NAMALWA (cell line): ENCODE measurements around the gene SLC25A3.
"Not testable (repeated sequence)": the region's sequence is repeated elsewhere in the genome, so short reads cannot be mapped to it uniquely, and the experiment has no call there.

Experiments
- DNase-seq: peaks from one replicate; pipeline ENCODE4 v3.0.0-alpha.2; 2015; ENCODE audit warnings: low spot score

The SLC25A3 gene

DNA sequence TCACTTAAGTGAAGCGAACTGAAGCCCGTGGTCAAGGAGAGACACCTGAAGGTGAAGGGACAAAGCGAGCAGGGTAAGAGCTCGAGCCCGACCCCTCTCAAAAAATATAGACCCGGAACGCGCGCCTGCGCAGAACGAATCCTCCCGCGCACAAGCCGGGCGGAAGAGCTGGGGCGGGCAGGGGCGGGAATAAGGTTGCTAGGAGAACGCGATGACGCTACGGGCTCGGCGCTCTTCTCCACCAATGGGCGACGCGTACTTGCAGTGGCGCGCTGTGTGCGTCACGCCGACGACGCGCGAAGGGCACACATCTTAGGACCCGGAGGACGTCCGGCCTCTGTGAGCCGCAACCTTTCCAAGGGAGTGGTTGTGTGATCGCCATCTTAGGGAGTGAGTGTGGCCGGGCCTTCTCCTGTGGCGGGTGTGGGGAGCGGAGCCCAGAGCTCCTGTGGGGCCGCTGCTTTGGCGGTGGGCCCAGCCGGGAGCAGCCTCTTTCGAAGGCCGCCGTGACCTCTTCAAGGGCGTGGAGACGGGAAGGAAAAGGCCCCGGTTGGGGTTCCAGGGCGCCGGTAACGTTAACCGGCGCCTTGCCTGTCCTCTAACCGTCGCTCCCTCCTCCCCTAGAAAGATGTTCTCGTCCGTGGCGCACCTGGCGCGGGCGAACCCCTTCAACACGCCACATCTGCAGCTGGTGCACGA, at the start of gene SLC25A3:
SLC25A3 (plus strand) TSS at position 336 of the 699 bp plus-strand sequence; CDS start at position 629, 293 bp downstream.
- peak; percentile 98 for DNase-seq

DNA sequence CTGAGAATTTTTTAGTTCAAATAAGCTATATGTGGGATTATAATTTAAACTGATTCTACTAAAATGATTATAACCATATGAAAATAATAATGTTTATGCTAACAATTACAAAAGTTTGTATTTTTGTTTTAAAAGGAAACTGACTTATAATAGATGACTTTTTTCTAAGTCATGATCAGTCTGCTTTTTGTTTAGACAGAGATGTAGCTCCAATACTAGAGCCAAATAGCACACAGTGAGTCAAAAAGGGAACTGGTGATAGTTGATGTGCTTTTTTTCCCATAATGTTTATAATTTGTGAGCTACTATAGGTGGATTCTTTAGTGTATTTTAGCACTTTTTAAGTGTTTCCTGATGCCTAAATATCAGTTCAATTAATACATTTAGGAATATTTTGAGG, 49.8 kb upstream of the SLC25A3 start:
- no peak for DNase-seq

DNA sequence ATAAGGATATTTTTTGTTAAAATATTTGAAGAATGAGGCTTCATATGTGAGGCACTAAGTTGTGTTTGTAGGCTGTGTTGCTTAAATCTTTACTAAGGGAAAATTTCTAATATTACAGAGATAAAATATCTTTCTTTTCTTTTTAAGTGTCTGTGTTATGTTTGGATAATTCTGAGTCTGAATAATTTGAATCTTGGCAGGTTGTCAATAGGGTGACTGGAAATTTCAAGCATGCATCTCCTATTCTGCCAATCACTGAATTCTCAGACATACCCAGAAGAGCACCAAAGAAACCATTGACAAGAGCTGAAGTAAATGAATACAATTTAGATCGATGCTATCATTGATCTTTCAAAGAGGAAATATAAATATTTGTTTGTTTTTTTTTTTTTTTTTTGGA, 48.7 kb upstream of the SLC25A3 start:
- DNase-seq, result no peak

DNA sequence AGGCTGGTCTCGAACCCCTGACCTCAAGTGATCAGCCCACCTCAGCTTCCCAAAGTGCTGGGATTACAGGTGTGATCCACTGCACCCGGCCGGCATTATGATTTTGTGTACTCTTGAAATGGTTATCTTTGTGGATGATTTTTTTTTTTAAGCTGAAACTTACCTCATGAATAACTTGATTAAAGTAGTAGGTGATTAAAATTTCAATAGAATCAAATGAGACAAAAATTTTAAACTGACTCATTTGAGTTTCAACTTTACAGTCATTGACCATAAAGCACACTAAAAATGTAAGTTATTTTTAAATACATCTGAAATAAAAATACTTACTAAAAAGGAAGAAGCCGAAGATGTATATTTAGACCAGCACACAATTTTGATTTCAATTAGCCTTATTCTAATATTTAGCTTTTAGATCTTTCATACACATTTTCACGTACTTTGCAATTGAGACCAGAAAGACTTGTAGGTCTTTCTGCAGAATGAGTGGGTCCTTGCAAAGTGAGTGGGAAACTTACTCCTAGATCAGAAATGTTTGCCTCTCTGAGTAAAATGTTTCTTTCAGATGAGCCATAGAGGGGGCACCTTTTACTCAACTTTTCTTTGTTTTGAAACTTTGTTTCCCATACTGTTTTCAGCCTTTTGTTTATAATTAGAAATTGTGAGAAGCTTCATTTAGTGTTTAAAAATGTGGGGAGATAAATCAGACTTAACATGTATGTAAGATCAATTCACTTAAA, 43.9 kb upstream of the SLC25A3 start:
- DNase-seq, result no peak

DNA sequence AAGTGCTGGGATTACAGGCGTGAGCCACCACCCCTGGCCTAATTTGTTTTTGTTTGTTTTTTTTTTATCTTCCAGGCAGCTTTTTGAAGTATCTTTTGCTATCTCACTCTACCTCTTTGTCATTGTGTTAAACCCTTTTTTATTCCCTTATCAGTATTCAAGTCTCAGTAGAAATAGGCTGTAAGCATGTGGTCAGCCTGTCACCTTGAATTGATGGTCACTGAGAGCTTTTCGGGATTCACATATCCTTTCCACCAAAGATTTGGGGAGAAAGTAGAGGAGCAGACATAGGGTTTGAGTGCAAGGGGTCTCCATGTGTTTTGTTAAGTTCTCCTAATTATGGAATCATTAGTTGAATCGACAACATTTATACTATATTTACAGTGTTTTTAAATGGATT, 41.7 kb upstream of the SLC25A3 start:
- DNase-seq, result no peak

DNA sequence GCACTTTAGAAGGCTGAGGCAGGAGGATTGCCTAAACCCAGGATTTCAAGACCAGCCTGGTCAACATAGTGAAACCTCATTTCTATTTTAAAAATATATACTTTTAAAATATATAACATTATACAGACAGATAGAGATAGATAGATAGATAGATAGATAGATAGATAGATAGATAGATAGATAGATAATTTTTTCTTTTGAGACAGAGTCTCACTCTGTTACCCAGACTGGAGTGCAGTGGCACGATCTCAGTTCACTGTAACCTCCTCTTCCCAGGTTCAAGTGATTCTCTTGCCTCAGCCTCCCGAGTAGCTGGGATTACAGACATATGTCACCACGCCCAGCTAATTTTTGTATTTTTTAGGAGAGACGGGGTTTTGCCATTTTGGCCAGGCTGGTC, 35.4 kb upstream of the SLC25A3 start:
- not testable (repeated sequence) for DNase-seq

DNA sequence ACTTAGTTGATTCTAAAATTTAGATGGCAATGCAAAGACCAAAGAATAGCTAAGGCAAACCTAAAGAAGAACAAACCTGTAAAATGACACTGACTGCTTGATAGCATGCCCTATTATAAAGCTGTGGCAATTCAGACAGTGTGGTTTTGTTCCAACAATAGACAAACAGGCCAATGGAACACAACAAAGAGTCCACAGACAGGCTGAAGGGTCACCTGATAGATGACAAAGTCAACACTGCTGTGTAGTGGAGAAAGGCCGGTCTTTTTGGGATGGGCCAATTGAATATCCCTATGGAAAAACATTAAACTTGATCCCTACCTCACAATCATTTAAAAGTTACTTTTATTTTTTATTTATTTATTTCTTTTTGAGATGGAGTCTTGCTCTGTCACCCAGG, 33.8 kb upstream of the SLC25A3 start:
- DNase-seq, result no peak

DNA sequence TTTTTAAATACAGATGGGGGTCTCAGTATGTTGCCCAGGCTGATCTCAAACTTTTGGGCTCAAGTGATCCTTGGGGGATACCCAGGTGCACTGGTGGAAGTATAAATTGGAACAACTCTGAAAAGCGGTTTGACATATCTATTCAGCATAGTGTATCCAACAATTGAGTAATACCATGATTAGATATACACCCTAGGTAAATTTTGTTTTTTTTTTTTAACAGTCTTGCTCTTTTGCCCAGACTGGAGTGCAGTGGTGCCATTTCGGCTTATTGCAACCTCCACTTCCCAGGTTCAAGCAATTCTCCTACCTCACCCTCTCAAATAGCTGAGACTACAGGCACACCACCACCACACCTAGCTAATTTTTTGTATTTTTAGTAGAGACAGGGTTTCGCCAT, 31.6 kb upstream of the SLC25A3 start:
- DNase-seq, result no peak

DNA sequence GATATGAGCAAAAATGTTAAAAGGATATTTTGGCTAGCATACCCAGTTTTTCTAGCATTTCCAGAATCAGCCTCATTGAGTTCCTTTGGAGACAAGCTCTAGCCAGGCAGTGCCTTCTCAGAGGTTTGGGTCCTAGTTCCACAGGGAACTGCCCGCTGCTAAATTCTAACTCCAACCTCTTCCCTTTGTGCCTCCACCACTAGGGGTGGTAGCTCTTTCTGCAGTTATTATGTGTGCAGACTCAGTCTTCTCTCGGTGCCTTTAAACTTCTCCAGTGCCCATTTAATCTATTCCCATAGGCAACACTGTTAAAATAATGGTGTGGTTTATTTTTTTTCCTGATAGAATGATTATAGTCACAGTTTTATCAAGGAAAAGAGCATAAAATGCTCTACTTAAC, 21.5 kb upstream of the SLC25A3 start:
- peak; percentile 25 for DNase-seq

DNA sequence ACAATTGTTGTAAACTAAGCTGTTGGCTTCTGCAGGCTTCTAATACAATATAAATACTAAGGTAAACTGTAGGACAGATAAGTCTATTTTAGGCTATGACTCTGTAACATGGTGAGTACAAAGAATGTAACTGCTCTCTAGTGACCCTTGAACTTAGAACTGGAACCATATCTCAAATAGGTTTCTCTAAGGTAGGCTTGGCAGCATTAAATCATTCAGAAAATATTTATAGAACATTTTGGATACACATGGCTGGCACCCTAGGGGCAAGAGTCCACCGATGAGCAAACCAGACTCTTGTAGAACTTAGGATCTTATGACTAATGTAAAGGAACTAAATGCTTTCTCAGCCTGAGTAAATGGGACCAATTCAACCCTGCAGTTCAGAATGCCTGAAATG, 19.4 kb upstream of the SLC25A3 start:
- DNase-seq, result no peak

DNA sequence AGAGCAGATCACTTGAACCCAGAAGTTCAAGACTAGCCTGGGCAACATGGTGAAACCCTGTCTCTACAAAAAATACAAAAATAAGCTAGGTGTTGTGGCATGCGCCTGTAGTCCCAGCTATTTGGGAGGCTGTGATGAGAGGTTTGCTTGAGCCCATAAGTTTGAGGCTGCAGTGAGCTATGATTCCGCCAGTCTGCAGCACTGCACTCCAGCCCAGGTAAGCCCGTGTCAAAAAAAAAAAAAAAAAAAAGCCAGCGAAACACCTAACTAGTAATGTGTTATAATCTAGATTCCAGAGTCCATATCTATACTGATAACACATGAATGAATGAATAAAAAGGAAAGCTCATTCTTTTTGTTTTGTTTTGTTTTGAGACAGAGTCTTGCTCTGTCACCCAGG, 18.5 kb upstream of the SLC25A3 start:
- DNase-seq, result no peak

DNA sequence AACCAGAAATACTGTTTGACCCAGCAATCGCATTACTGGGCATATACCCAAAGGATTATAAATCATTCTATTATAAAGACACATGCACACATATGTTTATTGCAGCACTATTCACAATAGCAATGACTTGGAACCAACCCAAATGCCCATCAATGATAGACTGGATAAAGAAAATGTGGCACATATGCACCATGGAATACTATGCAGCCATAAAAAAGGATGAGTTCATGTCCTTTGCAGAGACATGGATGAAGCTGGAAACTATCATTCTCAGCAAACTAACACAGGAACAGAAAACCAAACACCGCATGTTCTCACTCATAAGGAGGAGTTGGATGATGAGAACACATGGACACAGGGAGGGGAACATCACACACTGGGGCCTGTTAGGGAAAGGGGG, 16.7 kb upstream of the SLC25A3 start:
- not testable (repeated sequence) for DNase-seq

DNA sequence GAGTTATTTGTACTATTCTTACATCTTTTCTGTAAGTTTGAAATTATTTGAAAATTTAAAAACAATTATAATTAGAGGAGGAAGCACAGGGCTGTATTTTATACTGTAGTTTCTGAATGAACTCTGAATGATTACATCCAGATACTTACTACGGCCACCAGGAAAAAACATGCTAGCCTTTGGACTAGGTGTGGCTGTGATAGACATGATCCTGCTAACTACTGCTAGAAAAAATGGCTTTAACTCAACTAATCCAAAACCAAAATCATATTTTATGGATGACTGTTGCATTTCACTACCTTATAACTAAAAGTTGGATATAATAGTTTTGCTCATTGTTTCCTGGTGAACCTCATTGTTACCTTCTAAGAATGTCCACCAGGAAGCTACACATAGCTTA, 15.1 kb upstream of the SLC25A3 start:
- no peak for DNase-seq

DNA sequence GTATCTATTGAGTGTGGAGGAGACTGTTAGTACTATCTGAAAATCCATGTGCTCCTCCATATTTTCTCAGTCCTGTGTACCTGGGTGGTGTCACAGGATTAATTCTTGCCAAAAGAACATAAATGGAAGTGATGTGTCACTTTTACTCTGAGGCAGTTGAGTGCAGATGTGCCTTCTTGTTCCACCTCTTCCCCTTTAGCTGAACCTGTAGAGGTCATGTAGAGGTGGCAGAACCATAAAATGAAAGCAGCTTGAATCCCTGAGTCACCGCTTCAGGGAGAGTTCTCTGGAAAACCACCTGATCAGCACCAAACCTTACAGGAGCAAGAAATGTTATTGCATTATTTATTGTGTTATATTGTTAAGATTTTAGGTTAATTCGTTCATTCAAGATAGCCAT, 14.7 kb upstream of the SLC25A3 start:
- no peak for DNase-seq

DNA sequence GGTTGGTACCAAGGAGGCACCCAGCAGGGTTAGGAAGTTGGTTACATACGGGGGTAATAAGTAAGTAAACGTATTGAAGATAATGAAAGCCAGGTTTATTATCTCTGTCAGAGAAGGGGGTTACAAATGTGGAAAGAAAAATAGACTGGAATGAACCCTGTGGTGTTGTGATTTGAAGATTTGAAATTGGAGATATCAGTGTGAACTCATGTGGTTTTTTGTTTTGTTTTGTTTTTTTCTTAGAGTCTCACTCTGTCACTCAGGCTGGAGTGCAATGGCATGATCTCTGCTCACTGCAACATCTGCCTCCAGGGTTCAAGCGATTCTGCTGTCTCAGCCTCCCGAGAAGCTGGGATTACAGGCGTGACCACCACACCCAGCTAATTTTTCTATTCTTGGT, 14.1 kb upstream of the SLC25A3 start:
- DNase-seq, result no peak

DNA sequence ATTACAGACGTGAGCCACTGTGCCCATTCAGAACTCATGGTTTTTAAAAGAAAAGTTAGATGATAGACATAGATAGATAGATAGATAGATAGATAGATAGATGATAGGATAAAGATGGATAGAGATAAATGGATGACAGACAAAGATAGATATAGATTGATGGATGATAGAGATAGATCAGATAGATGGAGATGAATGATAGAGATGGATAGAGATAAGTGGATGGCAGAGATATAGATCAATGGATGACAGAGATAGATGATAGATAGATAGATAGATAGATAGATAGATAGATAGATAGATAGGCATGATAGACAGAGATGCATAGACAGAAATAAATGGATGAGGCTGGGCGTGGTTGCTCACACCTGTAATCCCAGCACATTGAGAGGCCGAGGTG, 13.7 kb upstream of the SLC25A3 start:
- DNase-seq, result no peak

DNA sequence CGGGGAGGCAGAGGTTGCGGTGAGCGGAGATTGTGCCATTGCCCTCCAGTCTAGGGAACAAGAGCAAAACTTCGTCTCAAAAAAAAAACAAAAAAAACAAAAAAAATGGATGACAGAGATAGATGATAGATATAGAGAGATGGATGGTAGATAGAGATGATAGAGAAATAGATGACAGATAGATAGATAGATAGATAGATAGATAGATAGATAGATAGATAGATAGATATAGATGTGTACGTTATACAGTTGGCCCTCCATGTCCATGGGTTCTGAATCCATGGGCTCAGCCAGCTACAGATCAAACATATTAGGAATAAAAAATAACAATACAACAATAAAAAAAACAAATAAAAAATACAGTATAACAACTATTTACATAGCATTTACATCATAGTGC, 12.8 kb upstream of the SLC25A3 start:
- no peak for DNase-seq

DNA sequence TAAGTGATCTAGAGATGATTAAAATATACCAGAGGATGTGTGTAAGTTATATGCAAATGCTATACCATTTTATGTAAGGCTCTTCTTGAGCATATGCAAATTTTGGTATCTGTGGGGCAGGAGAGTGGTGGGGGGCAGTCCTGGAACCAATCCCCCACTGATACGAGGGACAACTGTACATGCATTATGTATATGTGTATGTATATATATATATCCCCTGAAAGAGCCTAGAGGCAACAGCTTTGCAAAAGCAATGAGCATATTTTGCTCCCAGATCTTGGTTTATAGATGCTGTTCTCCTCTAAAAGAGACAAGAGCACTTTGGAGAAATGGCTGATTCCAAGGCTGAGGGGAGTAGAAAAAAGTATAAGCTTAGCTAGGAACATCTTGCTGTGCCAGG, 12.4 kb upstream of the SLC25A3 start:
- no peak for DNase-seq

DNA sequence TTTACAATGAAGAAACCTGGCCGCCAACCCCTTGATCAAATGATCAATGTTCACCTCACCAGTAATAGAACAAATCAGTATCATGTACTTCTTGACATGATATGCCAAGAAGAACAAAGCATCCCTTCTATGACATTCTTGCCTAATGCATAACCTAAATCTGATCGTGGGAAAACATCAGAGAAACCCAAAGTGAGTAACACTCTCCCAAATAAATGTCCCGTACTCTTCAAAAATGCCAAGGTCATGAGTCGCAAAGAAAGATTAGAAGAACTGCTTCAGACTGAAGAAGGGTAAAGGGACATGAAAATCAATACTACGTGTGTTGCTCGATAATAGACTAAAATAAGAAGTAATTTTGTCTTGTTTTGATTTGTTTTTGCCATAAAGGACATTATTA, 11.4 kb upstream of the SLC25A3 start:
- no peak for DNase-seq

DNA sequence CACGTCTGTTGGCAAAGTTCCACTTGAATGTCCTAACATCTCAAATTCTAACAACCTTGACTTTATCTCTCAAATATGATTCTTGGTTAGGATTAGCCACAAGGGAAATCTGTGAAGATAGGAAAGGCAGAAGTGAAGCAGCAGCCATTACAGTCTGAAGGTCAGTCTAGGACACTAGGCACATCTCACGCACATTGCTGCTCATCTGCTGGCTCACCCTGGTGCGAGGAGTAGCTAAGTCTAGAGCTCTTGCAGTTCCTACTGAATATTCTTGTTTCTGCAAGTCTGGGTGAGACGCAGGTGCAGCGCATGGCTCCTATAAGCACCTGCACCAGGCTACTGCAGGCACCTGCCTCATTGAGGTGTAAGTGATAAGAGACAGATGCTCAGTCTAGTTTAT, 6.4 kb upstream of the SLC25A3 start:
- no peak for DNase-seq

DNA sequence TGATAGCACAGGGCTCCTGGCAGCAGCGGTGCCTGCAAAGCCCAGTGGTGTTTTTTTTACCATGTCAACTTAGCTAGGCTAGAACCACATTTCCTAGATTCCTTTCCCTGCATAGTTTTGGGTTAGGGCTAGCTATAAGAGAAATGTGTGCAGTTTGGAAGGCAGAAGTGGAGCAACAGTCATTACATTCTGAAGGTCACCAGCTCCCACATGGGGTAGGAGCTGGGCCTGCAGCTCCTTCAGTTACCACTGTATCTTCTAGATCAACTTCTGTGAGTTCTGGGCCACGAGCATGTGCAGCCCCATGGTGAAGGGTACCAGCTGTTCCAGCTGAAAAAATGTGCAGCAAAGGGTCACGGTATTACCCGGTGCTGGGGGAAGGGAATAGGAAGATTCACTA, 2.3 kb upstream of the SLC25A3 start:
- DNase-seq, result peak; percentile 45

DNA sequence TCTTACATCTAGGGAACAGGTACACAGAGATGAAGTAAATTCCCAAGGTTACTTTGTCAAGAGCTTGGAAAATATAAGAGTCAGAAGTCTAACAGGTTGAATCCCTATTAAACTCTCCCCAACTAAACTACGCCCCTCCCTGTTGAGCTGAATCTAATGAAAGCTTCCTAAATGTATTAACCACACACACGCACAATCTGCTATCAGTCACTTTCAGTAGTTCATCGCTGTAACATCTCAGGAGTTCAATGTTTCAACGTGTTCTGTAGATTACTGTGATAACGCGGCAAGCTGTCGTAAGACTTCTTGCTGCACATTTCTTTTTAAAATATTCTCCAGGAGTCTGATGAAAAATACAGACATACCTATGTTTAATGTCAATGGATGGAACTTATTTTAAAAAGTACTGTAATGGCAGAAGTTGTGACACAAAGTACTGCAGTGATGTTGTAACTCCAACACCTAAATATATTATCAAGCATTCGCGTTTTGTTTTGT, 612 bp upstream of the SLC25A3 start:
- DNase-seq, result no peak

DNA sequence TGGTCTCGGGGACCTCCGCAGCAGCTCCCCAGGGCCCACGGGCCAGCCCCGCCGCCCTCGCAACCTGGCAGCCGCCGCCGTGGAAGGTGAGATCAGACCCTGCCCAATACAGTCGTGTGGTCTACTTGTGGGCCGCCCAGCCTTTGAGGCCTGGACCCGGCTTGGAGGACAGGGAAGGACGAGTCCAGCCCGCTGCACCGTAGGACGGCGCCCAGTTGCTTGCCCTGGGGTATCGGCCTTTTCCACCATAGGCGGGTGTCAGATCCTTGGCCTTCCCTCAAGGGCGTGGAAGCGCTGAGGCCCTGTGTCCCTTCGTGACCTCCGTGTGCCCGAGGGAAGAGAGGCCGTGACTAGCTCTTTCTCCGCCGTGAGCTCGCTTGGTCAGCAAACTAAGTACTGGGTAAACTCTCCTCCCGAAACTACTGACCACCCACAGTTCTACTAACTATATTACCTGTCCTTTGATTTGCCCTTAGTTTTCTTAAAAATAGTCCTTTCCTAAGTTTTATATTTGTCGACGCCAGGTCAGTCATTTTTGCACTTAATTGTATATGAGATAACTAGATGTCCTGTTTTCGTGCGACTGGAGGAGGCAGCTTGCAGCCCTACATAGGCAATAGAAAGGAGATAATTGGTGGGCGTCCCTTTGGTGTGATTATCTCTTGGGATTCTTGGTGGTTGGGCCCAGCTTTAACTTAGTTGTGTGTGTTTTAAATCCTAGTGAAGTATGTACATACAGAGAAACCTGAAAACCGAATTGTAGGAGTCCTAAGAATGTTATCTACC, 757 bp downstream of the SLC25A3 start:
- peak; percentile 39 for DNase-seq
